Right forelimb (tissue), 1 donor: ENCODE results near the gene PGGHG.
"Not testable (repeated sequence)": the region's sequence is repeated elsewhere in the genome, so short reads cannot be mapped to it uniquely, and the experiment has no call there.

Experiments
- DNase-seq: peaks from one replicate; pipeline ENCODE4 v3.0.0-alpha.2; 2018

The PGGHG gene

DNA sequence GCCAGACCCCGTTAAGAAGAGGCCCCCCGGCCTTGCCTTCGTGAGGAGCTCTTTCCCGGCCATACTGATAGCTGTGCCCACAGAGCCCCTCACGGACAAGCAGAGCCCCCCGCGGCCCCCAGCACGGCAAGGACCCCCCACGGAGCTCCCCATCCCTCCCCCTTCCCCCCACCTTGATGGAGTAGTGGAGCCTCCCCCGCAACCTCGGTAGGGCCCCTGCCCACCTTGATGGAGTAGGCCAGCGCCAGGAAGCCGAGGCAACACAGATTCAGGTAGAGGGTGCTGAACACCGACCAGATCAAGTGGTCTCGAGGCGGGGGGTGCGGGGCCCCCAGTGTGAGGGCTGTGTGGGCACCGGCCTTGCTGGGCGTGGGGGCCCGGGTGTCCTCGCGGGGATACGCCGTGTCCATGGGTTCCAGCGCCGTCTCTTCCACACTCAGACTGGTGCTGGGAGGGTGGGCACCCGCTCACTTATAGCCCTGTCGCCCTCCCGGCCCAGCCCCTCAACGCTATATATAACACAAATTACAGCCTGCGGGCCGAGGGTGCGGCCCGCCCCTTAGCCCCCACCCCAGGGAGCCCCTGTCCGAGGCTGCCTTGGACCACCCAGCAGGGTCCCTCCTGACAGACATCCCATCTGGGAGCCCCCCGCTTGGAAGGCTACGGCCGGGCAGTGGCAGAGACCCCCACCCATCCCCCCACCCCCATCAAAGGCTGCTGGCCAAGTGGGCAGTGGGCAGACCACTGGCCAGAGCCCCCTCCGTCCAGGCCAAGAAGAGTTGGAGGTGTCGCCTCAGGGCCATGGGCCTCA, 10.4 kb downstream of the PGGHG start, which contains the start of gene IFITM5:
Gene IFITM5 (minus strand): TSS at position 446 of the 811 bp plus-strand sequence. CDS start 36 bp downstream, at position 410.
- no peak for DNase-seq

DNA sequence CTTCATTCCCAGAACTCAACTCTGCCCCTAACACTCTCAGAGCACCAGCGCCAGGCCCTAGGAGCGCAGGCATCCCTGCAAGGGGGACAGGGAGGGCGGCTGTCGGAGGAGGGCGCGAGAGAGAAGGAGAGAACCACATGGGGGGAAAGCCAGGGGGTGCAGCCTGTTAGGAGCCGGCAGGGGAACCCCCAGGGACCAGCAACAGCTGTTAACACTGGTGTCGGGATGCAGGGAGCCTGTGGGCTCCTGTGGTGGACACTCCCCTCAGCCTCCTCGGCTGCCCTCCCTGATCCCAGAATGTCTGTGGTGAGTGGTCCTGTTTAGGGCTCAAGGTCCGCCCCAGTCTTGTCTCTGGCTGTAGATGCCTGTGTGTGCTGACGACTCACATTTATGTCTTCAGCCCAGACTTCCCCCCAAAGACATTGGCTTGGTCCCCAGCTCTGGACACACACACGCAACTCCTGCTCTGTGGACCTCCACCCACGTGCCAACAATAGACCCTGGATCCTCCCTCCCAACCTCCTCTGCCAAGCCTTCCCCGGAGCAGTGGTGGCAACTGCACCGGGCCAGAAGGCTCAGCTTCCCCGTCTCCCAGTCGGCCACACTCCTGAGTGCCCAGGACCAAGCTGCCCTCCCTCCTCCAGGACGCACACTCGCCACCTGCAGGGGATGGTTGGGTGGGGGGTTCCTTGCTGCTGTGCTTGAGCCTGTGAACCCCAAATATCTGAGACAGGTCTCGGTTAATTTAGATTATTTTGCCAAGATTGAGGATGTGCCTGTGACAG, 11.2 kb downstream of the PGGHG start:
- no peak for DNase-seq

DNA sequence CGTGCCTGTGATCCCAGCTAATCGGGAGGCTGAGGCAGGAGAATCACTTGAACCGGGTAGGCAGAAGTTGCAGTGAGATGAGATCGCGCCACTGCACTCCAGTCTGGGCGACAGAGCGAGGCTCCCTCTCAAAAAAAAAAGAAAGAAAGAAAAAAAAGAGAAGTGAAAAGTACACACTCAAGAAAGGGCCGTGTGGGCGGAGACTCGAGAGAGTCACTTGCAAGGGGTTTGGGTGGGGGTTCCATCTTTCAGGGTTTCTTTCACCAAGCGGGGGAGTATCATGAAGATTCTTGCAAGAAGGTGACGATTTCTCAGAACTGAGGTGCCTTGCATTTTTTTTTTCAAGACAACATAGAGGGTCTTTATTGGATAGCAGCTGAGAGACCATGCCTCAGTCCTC, 14.4 kb downstream of the PGGHG start:
- DNase-seq, result no peak

DNA sequence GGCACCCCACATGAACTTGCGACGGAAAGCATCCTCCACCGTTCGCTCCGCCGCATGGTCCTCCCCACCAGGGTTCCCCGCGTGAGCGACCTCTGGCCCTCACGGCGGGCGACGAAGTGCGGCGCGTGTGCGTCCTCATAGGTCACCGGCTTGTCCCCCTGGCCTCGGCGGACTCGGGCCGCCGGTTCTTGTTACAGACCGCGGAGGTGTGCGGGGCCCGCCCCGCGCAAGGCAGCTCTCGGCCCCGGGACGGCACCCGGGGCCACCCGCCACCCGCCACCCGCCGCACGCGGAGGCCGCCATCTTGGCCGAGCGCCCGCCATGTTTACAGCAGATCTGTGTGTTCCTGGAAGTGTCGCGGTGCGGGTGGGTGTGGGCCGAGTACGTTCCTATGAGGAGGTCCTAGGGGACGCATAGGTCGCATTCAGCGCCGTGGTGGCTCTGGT, 15.2 kb downstream of the PGGHG start:
- DNase-seq, result no peak

DNA sequence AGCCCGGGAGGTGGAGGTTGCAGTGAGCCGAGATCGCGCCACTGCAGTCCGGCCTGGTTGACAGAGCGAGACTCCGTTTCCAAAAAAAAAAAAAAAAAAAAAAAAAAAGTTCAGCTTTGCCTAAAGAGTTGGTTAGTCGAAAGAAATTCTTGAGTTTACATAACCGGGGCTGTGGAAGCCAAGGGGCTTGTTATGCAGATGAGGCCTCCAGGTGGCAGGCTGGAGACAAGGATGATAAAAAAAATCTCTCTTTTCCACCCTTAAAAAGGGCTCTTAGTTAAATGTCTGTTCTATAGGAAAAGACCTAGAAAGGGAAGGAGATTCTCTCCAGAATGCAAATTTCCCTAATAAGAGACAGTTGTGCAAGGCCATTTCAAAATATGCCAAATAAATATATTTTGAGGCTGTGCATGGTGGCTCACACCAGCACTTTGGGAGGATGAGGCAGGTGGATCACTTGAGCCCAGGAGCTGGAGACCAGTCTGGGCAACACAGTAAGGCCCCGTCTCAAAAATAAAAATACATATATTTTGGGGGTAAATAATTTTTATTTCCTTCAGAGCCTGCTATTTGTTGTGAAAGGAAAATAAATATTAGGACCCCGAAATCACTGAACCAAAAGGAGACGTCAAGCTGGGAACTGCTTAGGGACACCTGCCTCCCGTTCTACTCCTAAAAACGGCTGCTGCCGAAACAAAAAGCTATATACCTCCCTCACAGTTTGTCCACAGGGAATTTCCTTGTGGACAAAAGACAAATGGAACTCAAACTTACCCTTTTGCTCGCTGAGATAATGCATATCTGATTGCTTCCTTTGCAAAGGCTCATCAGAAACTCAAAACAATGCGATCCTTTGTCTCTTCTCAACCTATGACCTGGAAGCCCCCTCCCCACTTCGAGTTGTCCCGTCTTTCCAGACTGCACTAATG, 16.3 kb downstream of the PGGHG start:
- DNase-seq, result no peak

DNA sequence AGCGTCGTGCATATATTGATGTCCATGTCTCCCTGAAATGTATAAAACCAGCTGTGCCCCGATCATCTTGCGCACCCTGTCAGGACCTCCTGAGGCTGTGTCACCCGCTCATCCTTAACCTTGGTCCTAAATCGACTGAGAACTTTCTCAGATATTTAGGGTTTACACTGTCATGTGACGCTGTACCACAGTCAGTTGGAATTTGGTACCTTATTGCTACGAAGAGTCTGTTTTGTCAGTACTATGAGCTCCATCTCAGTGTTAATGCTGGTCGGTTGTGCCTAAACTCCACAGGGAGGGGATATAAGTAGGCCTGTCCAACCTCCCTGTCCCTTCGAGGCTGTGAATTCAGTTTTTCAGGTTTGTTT, 16.9 kb downstream of the PGGHG start:
- DNase-seq, result no peak

DNA sequence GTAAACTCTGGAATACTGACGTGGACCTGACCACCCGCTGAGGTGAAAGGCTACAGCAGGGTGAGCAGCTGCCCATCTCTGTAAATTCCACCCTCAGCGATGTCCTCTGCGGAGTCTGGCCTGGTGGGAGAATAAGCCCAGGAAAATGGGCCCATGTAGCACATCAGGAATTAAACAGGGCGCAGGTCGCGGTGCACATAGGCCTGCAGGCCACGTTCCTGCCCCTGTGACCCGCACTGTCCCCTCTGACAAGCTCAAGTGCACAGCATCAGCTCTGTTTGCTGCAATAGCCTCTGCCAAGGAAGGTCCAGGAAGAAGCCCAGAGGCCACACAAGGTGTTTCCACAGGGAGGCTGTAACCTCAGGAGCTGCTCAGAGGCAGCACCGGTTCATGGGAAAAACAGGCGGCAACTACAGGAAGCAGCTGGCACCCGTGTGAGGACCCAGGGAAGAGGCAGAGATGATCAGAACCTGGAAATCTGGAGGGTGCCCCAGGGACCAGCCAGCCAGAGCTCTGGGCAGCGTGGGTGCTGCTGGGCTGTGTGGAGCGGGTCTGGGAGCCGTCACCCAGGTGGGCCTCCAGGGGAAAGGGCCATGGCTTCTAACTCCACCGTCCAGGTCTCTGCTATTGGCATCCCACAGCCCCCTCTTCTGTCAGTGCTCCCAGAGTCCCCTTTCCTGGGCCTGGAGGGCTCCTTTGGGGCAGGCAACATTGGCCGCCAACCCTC, 17.9 kb downstream of the PGGHG start:
- no peak for DNase-seq

DNA sequence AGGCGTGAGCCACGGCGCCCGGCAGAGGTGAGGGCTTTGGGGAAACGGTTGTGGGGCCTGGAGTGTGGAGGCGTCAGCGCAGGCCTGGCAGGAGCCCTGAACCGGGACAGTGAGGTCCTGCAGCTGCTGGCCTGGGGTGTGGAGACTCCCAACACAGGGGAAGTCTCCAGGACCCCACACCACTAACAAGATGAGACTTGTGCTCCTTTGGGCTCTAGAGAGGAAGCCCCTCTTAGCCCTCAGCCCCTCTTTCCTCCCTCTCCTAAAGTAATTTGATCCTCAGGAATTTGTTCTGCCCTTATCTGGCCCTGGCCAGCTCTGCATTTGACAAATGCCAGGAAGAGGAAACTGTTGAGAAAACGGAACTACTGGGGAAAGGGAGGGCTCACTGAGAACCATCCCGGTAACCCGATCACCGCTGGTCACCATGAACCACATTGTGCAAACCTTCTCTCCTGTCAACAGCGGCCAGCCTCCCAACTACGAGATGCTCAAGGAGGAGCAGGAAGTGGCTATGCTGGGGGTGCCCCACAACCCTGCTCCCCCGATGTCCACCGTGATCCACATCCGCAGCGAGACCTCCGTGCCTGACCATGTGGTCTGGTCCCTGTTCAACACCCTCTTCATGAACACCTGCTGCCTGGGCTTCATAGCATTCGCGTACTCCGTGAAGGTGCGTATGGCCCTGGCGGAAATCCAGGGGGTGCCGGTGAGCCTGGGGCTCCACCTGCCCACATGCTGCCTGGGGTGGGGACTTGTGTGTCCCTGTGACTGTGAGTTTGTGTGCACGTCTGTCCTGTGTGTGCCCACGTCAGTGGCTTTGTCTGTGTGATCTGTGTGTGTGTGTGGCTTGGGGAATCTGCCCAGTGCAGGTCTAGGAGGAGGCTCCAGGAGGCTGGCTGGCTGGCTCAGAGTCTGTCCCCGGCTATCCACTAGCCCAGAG, 19.1 kb downstream of the PGGHG start, which contains the start of gene IFITM2:
Gene IFITM2 (plus strand): TSS at position 51 of the 943 bp plus-strand sequence. CDS start 377 bp downstream, at position 428.
- DNase-seq, result not testable (repeated sequence)

DNA sequence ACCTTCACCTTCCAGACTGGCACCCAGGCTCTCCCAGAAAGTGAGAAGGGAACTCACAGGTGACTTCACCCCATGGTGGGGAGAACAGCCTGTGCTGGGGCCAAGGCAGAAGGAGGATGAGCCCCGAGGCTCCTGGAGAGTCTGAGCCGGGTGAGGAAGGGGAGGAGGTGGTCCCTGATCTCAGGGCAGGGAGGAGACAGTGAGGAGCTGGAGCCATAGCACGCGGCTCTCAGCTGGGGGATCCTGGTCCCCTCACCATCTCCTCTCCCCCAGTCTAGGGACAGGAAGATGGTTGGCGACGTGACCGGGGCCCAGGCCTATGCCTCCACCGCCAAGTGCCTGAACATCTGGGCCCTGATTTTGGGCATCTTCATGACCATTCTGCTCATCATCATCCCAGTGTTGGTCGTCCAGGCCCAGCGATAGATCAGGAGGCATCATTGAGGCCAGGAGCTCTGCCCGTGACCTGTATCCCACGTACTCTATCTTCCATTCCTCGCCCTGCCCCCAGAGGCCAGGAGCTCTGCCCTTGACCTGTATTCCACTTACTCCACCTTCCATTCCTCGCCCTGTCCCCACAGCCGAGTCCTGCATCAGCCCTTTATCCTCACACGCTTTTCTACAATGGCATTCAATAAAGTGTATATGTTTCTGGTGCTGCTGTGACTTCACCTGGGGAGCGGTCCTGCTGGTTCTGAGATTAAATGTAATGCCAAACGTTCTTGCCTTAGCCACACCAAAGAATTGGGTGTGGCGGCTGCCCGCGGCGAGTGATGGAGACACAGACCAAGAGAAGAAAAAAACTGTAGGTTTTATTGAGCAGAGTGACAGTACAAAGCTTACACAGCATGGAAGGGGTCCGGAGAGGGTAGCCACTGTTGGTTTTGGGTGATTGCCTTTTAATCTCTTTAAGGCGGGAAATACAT, 20.1 kb downstream of the PGGHG start:
- DNase-seq, result not testable (repeated sequence)

DNA sequence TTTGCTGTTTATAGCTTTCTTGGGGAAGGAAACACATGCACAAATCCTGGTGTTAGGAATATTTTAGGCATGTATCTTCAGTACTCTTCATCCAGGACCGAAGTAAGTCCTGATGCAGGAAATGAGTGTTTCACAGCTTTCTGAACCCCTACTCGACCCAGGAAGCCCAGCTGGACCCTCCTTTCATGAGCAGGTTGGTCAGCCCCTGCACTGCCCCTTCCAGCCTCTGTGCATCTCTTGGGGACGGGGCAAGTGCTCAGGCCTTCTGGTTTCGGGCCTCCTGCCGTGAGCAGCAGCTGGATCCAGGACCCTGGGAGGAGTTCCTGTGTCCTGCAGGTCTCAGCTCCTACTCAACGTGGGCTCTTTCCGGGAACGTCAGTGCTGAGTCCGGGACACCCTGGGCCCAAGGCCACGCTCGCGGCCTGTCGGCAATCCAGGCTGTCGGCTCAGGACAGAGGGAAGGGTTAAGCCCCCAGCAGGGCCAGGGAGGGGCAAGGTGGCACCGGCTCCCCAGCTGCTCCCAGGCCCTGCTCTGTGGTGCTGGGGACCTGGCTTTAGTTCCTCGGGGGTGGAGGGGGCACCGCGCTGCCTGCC, 21.1 kb downstream of the PGGHG start:
- not testable (repeated sequence) for DNase-seq

DNA sequence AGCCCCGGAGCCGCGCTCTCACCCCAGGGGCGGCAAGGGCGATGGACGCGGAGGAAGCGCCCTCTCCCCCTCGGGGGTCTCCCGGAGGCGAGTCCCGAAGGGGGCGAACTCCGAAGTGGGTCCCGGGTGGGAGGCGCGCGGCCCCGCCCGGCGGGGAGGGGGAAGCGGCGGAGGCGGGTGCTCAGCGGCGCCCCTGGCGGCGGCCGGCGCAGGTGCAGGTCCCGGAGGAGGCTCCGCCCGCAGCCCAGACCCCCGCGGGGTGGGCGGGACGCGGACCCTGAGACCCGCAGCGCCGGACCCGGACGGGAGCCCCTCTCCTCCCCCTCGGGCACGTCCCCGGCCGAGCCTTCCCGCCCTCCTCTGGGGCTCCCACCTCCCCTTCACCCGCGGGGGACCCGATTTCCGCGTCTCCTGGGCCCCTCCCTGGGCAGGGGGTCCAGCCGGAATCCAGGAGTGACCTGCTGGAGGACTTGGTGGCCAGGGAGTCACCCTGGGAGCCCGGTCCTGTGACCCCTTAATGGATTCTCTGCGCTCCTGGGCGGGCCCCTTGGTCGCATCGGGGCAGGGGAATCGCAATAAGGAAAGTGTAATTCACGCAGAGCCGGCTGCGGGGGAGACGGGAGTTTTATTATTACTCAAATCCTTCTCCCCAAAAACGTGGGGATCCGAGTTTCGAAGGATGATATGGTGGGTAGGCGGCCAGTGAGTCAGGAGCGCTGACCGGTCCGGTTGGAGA, 22.3 kb downstream of the PGGHG start:
- not testable (repeated sequence) for DNase-seq

DNA sequence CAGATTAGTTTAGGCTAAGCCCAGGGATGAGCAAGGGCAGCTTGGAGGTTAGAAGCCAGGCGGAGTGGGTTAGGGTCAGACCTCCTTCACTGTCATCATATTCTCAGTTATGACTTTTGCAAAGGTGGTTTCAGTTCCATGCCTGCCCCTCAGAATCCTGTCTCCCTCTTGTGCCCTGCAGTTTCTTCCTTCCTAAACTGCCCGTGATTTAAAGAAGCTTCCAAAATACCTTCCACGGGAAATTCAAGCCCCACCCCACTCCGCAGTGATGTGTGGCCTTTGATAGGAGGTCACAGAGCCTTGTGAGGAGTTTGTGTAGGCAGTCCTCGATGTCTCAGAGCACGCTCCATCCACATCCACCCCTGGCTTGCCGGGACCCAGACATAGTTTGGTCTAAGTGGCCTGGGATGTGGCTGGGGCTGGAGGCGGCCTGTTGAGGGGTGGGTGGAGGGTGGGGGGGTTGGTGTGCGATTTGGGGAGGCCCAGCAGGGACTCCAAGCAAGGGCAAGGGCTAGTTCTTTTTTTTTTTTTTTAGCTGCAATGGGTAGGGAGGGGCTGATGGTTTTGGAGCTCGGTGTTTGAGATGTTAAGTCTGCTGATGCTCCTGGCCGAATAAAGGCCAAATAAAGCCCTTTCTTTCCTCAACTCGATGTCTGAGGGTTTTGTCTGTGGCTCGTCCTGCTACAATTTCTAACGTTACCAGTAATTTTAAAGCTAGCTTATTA, 23.3 kb downstream of the PGGHG start:
- no peak for DNase-seq

DNA sequence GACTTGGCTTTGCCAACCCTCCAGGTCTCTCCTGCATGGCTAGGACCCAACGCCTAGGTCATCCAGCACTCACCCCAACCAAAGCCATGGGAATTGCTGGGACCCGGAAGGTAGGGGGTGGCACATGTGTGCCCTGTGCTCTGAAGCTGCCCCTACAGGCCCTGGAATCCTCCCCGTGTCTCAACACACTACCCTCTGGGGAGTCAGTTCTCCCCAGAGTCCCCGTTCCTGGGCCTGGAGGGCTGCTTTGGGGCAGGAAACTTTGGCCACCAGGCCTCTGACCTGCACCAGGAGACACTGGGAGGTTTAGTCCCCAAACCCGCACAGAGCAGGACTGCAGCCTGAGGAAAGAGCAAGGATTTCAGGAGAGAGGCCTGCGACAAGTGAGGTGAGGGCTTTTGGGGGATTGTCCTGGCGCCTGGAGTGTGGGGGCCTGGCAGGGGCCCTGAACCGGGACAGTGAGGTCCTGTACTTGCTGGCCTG, 24.4 kb downstream of the PGGHG start:
- no peak for DNase-seq

DNA sequence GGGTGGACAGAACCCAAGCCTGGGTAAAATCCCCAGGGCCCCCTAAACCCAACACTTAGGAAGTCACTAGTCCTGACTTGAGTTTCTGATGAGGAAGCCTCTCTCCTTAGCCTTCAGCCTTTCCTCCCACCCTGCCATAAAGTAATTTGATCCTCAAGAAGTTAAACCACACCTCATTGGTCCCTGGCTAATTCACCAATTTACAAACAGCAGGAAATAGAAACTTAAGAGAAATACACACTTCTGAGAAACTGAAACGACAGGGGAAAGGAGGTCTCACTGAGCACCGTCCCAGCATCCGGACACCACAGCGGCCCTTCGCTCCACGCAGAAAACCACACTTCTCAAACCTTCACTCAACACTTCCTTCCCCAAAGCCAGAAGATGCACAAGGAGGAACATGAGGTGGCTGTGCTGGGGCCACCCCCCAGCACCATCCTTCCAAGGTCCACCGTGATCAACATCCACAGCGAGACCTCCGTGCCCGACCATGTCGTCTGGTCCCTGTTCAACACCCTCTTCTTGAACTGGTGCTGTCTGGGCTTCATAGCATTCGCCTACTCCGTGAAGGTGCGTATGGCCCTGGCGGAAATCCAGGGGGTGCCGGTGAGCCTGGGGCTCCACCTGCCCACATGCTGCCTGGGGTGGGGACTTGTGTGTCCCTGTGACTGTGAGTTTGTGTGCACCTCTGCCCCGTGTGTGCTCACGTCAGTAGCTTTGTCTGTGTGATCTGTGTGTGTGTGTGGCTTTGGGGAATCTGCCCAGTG, 25.0 kb downstream of the PGGHG start, which contains the start of gene IFITM1:
Gene IFITM1 (plus strand): TSS at position 254 of the 767 bp plus-strand sequence. CDS start 131 bp downstream, at position 385.
- DNase-seq, result no peak

DNA sequence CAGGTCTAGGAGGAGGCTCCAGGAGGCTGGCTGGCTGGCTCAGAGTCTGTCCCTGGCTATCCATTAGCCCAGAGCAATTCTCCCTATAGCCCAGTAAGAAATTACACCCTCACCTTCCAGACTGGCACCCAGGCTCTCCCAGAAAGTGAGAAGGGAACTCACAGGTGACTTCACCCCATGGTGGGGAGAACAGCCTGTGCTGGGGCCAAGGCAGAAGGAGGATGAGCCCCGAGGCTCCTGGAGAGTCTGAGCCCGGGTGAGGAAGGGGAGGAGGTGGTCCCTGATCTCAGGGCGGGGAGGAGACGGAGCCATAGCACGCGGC, 25.6 kb downstream of the PGGHG start:
- not testable (repeated sequence) for DNase-seq

DNA sequence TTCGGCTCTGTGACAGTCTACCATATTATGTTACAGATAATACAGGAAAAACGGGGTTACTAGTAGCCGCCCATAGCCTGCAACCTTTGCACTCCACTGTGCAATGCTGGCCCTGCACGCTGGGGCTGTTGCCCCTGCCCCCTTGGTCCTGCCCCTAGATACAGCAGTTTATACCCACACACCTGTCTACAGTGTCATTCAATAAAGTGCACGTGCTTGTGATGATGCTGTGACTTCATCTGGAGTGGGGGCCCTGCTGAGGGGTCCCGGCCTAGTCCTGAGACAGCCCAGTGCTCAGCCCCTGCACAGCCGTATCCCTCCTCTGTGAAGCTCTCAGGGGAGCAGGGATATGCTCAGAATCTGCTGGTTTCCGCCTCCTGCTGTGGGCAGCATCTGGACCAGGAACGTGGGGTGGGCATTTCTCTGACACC, 26.1 kb downstream of the PGGHG start:
- DNase-seq, result no peak

DNA sequence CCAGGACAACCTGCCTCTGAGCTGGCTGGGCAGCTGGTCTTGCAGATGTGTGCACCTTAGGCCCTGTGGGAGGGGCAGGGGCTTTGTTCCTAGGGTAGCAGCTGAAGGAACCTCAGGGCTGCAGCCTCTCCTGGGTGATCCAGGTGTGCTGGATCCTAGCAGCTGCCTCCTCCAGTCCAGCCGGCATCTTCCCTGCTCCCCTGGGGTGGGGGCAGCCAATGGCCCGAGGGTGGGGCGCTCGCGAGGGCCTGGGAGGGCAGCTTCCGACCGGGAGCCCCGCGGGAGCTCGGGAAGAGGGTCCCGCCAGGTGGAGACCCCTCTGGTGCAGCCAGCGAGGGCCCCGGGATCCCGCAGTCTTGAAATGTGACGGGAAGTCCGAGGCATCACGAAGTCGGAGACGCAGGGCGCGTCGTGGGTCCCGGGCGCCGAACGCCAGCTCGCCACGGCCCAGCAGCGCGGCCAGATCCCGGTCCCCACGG, 26.6 kb downstream of the PGGHG start:
- DNase-seq, result no peak
